DOHH2 (cell line): ENCODE data around the gene CCDC8.

ENCODE experiments used
- H3F3A ChIP-seq: fragments of 200-600 bp; sonication (generic), shearing (Covaris generic); 2 replicates; pipeline ENCODE4 v1.6.0; 2016; ENCODE audit warnings: antibody characterized with exemption, mild to moderate bottlenecking; ENCODE audit not compliant: control insufficient read depth, insufficient read depth
- H3K27ac ChIP-seq: fragments of 200-600 bp; sonication (generic); 2 replicates; pipeline ENCODE4 v1.5.1; 2014; ENCODE audit warnings: low read depth, mild to moderate bottlenecking, low read length, moderate library complexity
- H3K27me3 ChIP-seq: fragments of 200-600 bp; sonication (generic); 2 replicates; pipeline ENCODE4 v1.6.1; 2014; ENCODE audit warnings: mild to moderate bottlenecking, low read length, mixed read lengths; ENCODE audit not compliant: control insufficient read depth
- H3K36me3 ChIP-seq: fragments of 200-600 bp; sonication (generic); 2 replicates; pipeline ENCODE4 v1.6.1; 2014; ENCODE audit warnings: mild to moderate bottlenecking, low read length, moderate library complexity, mixed read lengths; ENCODE audit not compliant: control insufficient read depth
- H3K4me1 ChIP-seq: fragments of 200-600 bp; sonication (generic); 2 replicates; pipeline ENCODE4 v1.6.1; 2014; ENCODE audit warnings: mild to moderate bottlenecking, low read length, mixed read lengths; ENCODE audit not compliant: control insufficient read depth
- H3K4me2 ChIP-seq: fragments of 200-600 bp; sonication (generic); 2 replicates; pipeline ENCODE4 v1.6.0; 2014; ENCODE audit warnings: mild to moderate bottlenecking, low read length, moderate library complexity
- H3K4me3 ChIP-seq: fragments of 200-600 bp; sonication (generic); 2 replicates; pipeline ENCODE4 v1.5.1; 2014; ENCODE audit warnings: mild to moderate bottlenecking, low read length, mixed read lengths
- H3K79me2 ChIP-seq: fragments of 200-600 bp; sonication (generic); 2 replicates; pipeline ENCODE4 v1.6.1; 2014; ENCODE audit warnings: mild to moderate bottlenecking, low read length, mixed read lengths; ENCODE audit not compliant: control insufficient read depth
- H3K9me2 ChIP-seq: fragments of 200-600 bp; sonication (generic); replicated peaks from 2 replicates; pipeline ENCODE4 v1.6.1; 2014; ENCODE audit warnings: mild to moderate bottlenecking, low read length, mixed read lengths; ENCODE audit not compliant: control insufficient read depth
- H3K9me3 ChIP-seq: fragments of 200-600 bp; sonication (generic); 2 replicates; pipeline ENCODE4 v1.6.1; 2014; ENCODE audit warnings: antibody characterized with exemption, low read length, mixed read lengths; ENCODE audit not compliant: control insufficient read depth, insufficient read depth
- H4K20me1 ChIP-seq: fragments of 200-600 bp; sonication (generic); 2 replicates; pipeline ENCODE4 v1.6.0; 2014; ENCODE audit warnings: low read depth, mild to moderate bottlenecking, antibody characterized with exemption, low read length, moderate library complexity; ENCODE audit not compliant: control insufficient read depth, insufficient read depth
- CTCF ChIP-seq: fragments of 200-600 bp; sonication (generic); IDR thresholded peaks from one replicate; pipeline ENCODE4 v1.5.1; 2014; ENCODE audit warnings: antibody characterized with exemption, mild to moderate bottlenecking, low read depth, low read length; ENCODE audit not compliant: poor library complexity, severe bottlenecking
- EZH2phosphoT487 ChIP-seq: fragments of 200-600 bp; sonication (generic); IDR thresholded peaks from 2 replicates; pipeline ENCODE4 v1.6.1; 2017; ENCODE audit warnings: borderline replicate concordance, mild to moderate bottlenecking, antibody characterized with exemption, low read length, moderate library complexity, mixed read lengths

Gene CCDC8

DNA sequence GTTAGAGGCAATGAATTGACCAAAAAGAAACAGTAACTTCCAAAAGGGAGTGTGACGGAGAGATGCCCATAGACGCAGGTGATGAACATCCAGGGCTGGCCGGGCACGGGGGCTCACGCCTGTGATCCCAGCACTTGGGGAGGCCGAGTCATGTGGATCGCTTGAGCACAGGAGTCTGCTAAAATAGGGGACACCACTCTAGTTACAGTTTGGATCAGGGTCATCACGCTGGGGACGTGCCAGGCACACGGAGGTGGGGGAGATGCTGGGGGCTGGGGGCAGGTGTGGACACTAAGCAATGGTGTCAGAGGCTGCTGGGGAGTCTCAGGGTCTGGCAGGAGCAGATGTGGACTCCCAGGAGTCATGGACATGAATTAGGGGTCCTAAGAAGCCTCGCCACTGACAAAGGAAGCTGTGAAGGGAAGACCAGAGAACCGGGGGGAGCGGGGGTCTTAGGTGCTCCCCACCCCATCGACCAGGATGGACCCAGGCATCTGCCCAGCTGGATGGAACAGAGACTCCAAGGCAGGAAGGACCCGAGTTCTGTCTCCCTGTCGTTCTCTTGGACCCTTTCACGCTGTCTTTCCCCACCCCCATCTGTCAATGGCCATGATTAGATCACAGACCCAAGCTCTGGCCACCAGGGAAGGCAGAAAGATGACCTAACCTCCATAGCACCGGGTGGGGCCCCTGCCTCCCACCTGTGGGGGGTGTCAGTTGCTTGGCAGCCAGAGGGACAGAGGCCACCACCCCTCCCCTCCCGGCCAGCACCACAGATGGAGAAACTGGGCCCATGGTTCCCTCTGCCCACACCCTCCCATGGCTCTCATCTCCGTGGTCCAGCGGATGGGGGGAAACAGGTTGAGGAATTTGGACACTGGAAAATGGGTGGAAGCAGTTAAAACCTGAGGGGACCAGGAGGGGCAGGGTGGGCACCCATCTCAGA, 19.6 kb downstream of the CCDC8 start:
- Histone ChIP-seq H3F3A (peaks cover 14% of the 10 kb centered on the region; the same call in 1 of the 2 replicates), H3K4me1 (no peaks in the 10 kb centered on the region), H3K9me2 (no peaks in the 10 kb centered on the region), H3K4me2 (no peak overlapping the region), H3K36me3 (peaks cover 30% of the 10 kb centered on the region), H3K79me2 (no peaks in the 10 kb centered on the region), H3K27me3 (no peaks in the 10 kb centered on the region), H3K4me3 (no peak overlapping the region), H3K27ac (no peak overlapping the region), H3K9me3 (no peaks in the 10 kb centered on the region), H4K20me1 (no peaks in the 10 kb centered on the region)
- no peak for TF ChIP-seq EZH2phosphoT487
- TF ChIP-seq CTCF: no peak

- Histone ChIP-seq H3K36me3 (peaks cover 38% of the 10 kb centered on the region), H3K9me3 (no peaks in the 10 kb centered on the region), H3K27me3 (no peaks in the 10 kb centered on the region), H3K9me2 (no peaks in the 10 kb centered on the region), H3K79me2 (no peaks in the 10 kb centered on the region), H3F3A (peaks cover 14% of the 10 kb centered on the region; the same call in 1 of the 2 replicates), H3K4me1 (no peaks in the 10 kb centered on the region), H3K4me3 (no peak overlapping the region), H3K4me2 (no peak overlapping the region), H4K20me1 (no peaks in the 10 kb centered on the region), H3K27ac (no peak overlapping the region)
- TF ChIP-seq CTCF (no peak), EZH2phosphoT487 (no peak)
These were observed 20.5 kb downstream of the CCDC8 start for GRCh38 chr19:46392837-46393236.

GRCh38 chr19:46392252-46392801, 21.0 kb downstream of the CCDC8 start:
- no peaks in the 10 kb centered on the region for H3K9me3 ChIP-seq
- TF ChIP-seq CTCF: no peak
- TF ChIP-seq EZH2phosphoT487: no peak
- H3K36me3 ChIP-seq: peaks cover 44% of the 10 kb centered on the region
- no peaks in the 10 kb centered on the region for H3K4me1 ChIP-seq
- H3K79me2 ChIP-seq: no peaks in the 10 kb centered on the region
- no peaks in the 10 kb centered on the region for H3K9me2 ChIP-seq
- no peak overlapping the region for H3K4me2 ChIP-seq
- peaks cover 14% of the 10 kb centered on the region; the same call in 1 of the 2 replicates for H3F3A ChIP-seq
- no peaks in the 10 kb centered on the region for H4K20me1 ChIP-seq
- no peak overlapping the region for H3K27ac ChIP-seq
- H3K4me3 ChIP-seq: no peak overlapping the region
- H3K27me3 ChIP-seq: no peaks in the 10 kb centered on the region
